Measurements from ENCODE around the gene HEXD. TPM values are rescaled to one million over a fixed set of nuclear protein-coding genes. Genes with fewer than 3 reads are reported as not detected.

Gene HEXD
- total and polyA plus RNA-seq, 4 experiments from 2014 or later, result 12.6 to 113 (median 60.2) TPM

GRCh38 chr17:82419540-82419939 lies 1.4 kb downstream of the HEXD start:
- H3K4me1 Mint-ChIP-seq, result peaks cover 20 to 34% (median 26%) of the 10 kb centered on the region in 4 donors
- Histone ChIP-seq H3K27me3 (ENCODE audit: insufficient read depth, low read length) (no peaks in the 10 kb centered on the region), H3K4me3 (ENCODE audit: low read length in 2 of 2) (peak overlapping the region; percentile 47 to 55), H3K4me1 (ENCODE audit: insufficient read depth, low read length) (peaks cover 28% of the 10 kb centered on the region), H3K9me3 (ENCODE audit: control insufficient read depth in 1 of 2, low read length in 2 of 2) (no peaks in the 10 kb centered on the region), H3K36me3 (ENCODE audit: insufficient read depth, low read length) (peaks cover 4% of the 10 kb centered on the region), H3K27ac (ENCODE audit: low read depth, low read length) (peak overlapping the region; percentile 66)
- intact Hi-C loops (cut with micrococcal nuclease), result loop anchor here (2.0 to 10.0 kb wide), 4 partner anchors 77 to 385 kb away; partner anchors contain the start of genes DCXR, FASN and RAC3
- no peaks in the 10 kb centered on the region for H3K9me3 Mint-ChIP-seq
- peaks cover 16 to 24% of the 10 kb centered on the region in 2 donors for H3K36me3 Mint-ChIP-seq
- peak overlapping the region; percentile 75 to 91 (median 84) for H3K27ac Mint-ChIP-seq
- POLR2A ChIA-PET (ENCODE audit: partially characterized antibody), result interaction anchor here (0.7 to 2.3 kb wide), 13 partner anchors 15 to 146 kb away, joined by 3 to 18 read pairs (median 4); partner anchors contain the start of genes CSNK1D, FOXK2 and NARF
- H3K4me3 Mint-ChIP-seq, result peak overlapping the region; percentile 82 to 90 (median 85)
- DNase-seq, result peak in 2 of 5 donors; percentile 17
- H3K27me3 Mint-ChIP-seq, result no peaks in the 10 kb centered on the region
- CTCF ChIA-PET (ENCODE audit: partially characterized antibody), result interaction anchor here (1.1 to 1.8 kb wide), 3 partner anchors 10 to 37 kb away, joined by 3 to 4 read pairs (median 4); no protein-coding TSS in a partner anchor

- Histone ChIP-seq H3K36me3 (ENCODE audit: insufficient read depth, low read length) (peaks cover 4% of the 10 kb centered on the region), H3K4me1 (ENCODE audit: insufficient read depth, low read length) (peaks cover 13% of the 10 kb centered on the region), H3K27ac (ENCODE audit: low read depth, low read length) (no peak overlapping the region), H3K27me3 (ENCODE audit: insufficient read depth, low read length) (no peaks in the 10 kb centered on the region), H3K9me3 (ENCODE audit: control insufficient read depth in 1 of 2, low read length in 2 of 2) (no peaks in the 10 kb centered on the region), H3K4me3 (ENCODE audit: low read length in 2 of 2) (no peak overlapping the region)
- ChIA-PET POLR2A (ENCODE audit: partially characterized antibody) (no interaction called here), CTCF (ENCODE audit: partially characterized antibody) (interaction anchor here (1.0 to 1.8 kb wide), 4 partner anchors 10 to 74 kb away, joined by 3 to 8 read pairs (median 4); no protein-coding TSS in a partner anchor)
- Mint-ChIP-seq H3K4me1 (peaks cover 17 to 32% (median 18%) of the 10 kb centered on the region in 4 donors), H3K27ac (peak overlapping the region in 3 of 7 donors; percentile 2 to 48 (median 29)), H3K27me3 (no peaks in the 10 kb centered on the region), H3K9me3 (no peaks in the 10 kb centered on the region), H3K4me3 (no peak overlapping the region), H3K36me3 (peaks cover 17 to 26% of the 10 kb centered on the region in 2 donors)
- intact Hi-C loops (cut with micrococcal nuclease), result no loop called here
- DNase-seq, result peak in 4 of 5 donors; percentile 39 to 57 (median 42)
These were observed 6.1 kb downstream of the HEXD start for GRCh38 chr17:82424001-82424862.

- no peaks in the 10 kb centered on the region for H3K27me3 ChIP-seq (ENCODE audit: insufficient read depth, low read length)
- H3K4me1 ChIP-seq (ENCODE audit: insufficient read depth, low read length), result peaks cover 10% of the 10 kb centered on the region
- Mint-ChIP-seq H3K9me3 (peaks cover 0 to 2% (median 0%) of the 10 kb centered on the region in 8 donors), H3K27ac (peak overlapping the region in 2 of 7 donors; percentile 2 to 48), H3K4me3 (no peak overlapping the region), H3K27me3 (no peaks in the 10 kb centered on the region), H3K4me1 (peaks cover 14 to 32% (median 18%) of the 10 kb centered on the region in 4 donors), H3K36me3 (peaks cover 13 to 32% of the 10 kb centered on the region in 2 donors)
- no peaks in the 10 kb centered on the region for H3K9me3 ChIP-seq (ENCODE audit: control insufficient read depth in 1 of 2, low read length in 2 of 2)
- H3K27ac ChIP-seq (ENCODE audit: low read depth, low read length), result no peak overlapping the region
- CTCF ChIA-PET (ENCODE audit: partially characterized antibody), result interaction anchor here (1.1 to 1.8 kb wide), 3 partner anchors 10 to 74 kb away, joined by 3 to 8 read pairs (median 5); no protein-coding TSS in a partner anchor
- POLR2A ChIA-PET (ENCODE audit: partially characterized antibody), result no interaction called here
- no peak for DNase-seq
- H3K36me3 ChIP-seq (ENCODE audit: insufficient read depth, low read length), result peaks cover 4% of the 10 kb centered on the region
- intact Hi-C loops (cut with micrococcal nuclease), result no loop called here
- H3K4me3 ChIP-seq (ENCODE audit: low read length in 2 of 2), result no peak overlapping the region
These were observed 6.7 kb downstream of the HEXD start for GRCh38 chr17:82424863-82425159.

GRCh38 chr17:82428546-82428945 lies 10.4 kb downstream of the HEXD start:
- intact Hi-C loops (cut with micrococcal nuclease), result no loop called here
- H3K4me3 Mint-ChIP-seq, result no peak overlapping the region
- H3K4me3 ChIP-seq (ENCODE audit: low read length in 2 of 2), result no peak overlapping the region
- H3K4me1 ChIP-seq (ENCODE audit: insufficient read depth, low read length), result peaks cover 5% of the 10 kb centered on the region
- no peaks in the 10 kb centered on the region for H3K9me3 ChIP-seq (ENCODE audit: control insufficient read depth in 1 of 2, low read length in 2 of 2)
- H3K27ac Mint-ChIP-seq, result no peak overlapping the region
- peaks cover 13 to 29% (median 18%) of the 10 kb centered on the region in 4 donors for H3K4me1 Mint-ChIP-seq
- no peaks in the 10 kb centered on the region for H3K27me3 ChIP-seq (ENCODE audit: insufficient read depth, low read length)
- CTCF ChIA-PET (ENCODE audit: partially characterized antibody), result interaction anchor here (1.1 kb wide), 1 partner anchor 125 kb away, joined by 4 read pairs; no protein-coding TSS in a partner anchor
- no peak overlapping the region for H3K27ac ChIP-seq (ENCODE audit: low read depth, low read length)
- peaks cover 6 to 12% of the 10 kb centered on the region in 2 donors for H3K36me3 Mint-ChIP-seq
- DNase-seq, result no peak
- H3K36me3 ChIP-seq (ENCODE audit: insufficient read depth, low read length), result no peaks in the 10 kb centered on the region
- no peaks in the 10 kb centered on the region for H3K27me3 Mint-ChIP-seq
- POLR2A ChIA-PET (ENCODE audit: partially characterized antibody), result interaction anchor here (1.2 kb wide), 1 partner anchor 21 kb away, joined by 3 read pairs; no protein-coding TSS in a partner anchor
- peaks cover 0 to 2% (median 0%) of the 10 kb centered on the region in 8 donors for H3K9me3 Mint-ChIP-seq

- ChIA-PET POLR2A (ENCODE audit: partially characterized antibody) (no interaction called here), CTCF (ENCODE audit: partially characterized antibody) (no interaction called here)
- H3K27me3 Mint-ChIP-seq, result no peaks in the 10 kb centered on the region
- Histone ChIP-seq H3K4me3 (ENCODE audit: low read length in 2 of 2) (no peak overlapping the region), H3K36me3 (ENCODE audit: insufficient read depth, low read length) (no peaks in the 10 kb centered on the region), H3K9me3 (ENCODE audit: control insufficient read depth in 1 of 2, low read length in 2 of 2) (no peaks in the 10 kb centered on the region), H3K27ac (ENCODE audit: low read depth, low read length) (no peak overlapping the region), H3K4me1 (ENCODE audit: insufficient read depth, low read length) (peaks cover 14% of the 10 kb centered on the region), H3K27me3 (ENCODE audit: insufficient read depth, low read length) (no peaks in the 10 kb centered on the region)
- intact Hi-C loops (cut with micrococcal nuclease), result no loop called here
- H3K27ac Mint-ChIP-seq, result peak overlapping the region in 5 of 7 donors; percentile 5 to 80 (median 50)
- H3K4me3 Mint-ChIP-seq, result peak overlapping the region in 1 of 8 donors; percentile 44
- H3K36me3 Mint-ChIP-seq, result peaks cover 6 to 12% of the 10 kb centered on the region in 2 donors
- H3K9me3 Mint-ChIP-seq, result peaks cover 0 to 2% (median 0%) of the 10 kb centered on the region in 8 donors
- DNase-seq, result no peak
- peaks cover 12 to 36% (median 16%) of the 10 kb centered on the region in 4 donors for H3K4me1 Mint-ChIP-seq
These were observed 11.7 kb downstream of the HEXD start for GRCh38 chr17:82429824-82430223.

- Mint-ChIP-seq H3K36me3 (peaks cover 6 to 12% of the 10 kb centered on the region in 2 donors), H3K4me3 (no peak overlapping the region), H3K9me3 (peaks cover 0 to 2% (median 0%) of the 10 kb centered on the region in 8 donors), H3K27ac (peak overlapping the region in 1 of 7 donors; percentile 31), H3K27me3 (no peaks in the 10 kb centered on the region), H3K4me1 (peaks cover 11 to 35% (median 16%) of the 10 kb centered on the region in 4 donors)
- Histone ChIP-seq H3K9me3 (ENCODE audit: control insufficient read depth in 1 of 2, low read length in 2 of 2) (no peaks in the 10 kb centered on the region), H3K27ac (ENCODE audit: low read depth, low read length) (no peak overlapping the region), H3K27me3 (ENCODE audit: insufficient read depth, low read length) (no peaks in the 10 kb centered on the region), H3K4me1 (ENCODE audit: insufficient read depth, low read length) (peaks cover 14% of the 10 kb centered on the region), H3K4me3 (ENCODE audit: low read length in 2 of 2) (no peak overlapping the region), H3K36me3 (ENCODE audit: insufficient read depth, low read length) (peaks cover 5% of the 10 kb centered on the region)
- no peak for DNase-seq
- intact Hi-C loops (cut with micrococcal nuclease), result no loop called here
- ChIA-PET CTCF (ENCODE audit: partially characterized antibody) (no interaction called here), POLR2A (ENCODE audit: partially characterized antibody) (no interaction called here)
These were observed 13.9 kb downstream of the HEXD start for GRCh38 chr17:82432017-82432416.

All from CD4-positive, alpha-beta memory T cell (primary cell).